ENCODE results near the gene SLC1A3. TPM values are rescaled to one million over a fixed set of nuclear protein-coding genes. Genes with fewer than 3 reads are reported as not detected.
"Not testable (repeated sequence)": the region's sequence is repeated elsewhere in the genome, so short reads cannot be mapped to it uniquely, and the experiment has no call there.

Gene SLC1A3
- total RNA-seq, 2 experiments from 2014 or later: 0.16 TPM

DNA sequence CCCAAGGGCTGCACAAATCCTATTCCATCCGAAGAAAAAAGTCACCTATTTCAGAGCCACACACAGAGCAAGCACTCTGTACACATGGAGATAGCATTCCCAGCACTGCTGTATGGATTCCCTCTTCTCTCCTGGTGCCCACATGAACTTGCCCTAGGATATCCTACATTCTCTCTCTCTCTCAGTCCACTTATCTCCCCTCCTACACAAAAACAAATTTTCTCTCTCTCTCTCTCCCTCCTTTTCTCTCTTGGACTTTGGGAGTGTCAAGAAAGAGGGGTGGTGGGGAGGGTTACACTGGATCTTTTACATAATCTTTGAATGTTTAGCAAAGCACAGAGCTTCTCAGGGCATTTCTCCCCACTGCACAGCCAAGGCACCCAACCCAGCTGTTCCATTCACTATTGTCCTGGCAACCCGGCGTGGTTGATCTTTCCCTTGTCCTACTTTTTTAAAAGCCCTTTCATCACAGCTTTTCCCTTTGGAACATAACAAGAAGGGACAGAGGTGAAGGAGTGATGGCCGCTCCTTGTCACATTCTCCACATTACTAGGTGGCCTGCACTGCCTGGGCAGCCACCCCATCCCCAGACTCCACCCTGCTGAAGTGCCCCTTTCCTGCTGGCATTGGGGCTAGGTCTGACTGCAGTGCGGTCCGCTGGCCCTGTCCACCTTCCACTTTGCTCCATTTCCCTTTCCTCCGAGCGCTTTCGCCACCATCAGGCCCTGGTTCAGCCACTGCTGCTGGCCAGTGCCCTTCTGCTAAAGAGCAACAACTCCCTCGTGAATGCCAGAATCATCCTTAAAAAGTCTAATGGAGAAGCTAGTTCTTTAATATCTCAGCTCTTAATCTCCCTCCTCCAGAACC lies 22.2 kb upstream of the SLC1A3 start:
- ATAC-seq: no peak
- Mint-ChIP-seq H3K27me3 (peaks cover 14% of the 10 kb centered on the region), H3K27ac (no peak overlapping the region), H3K9me3 (ENCODE audit: low read depth) (no peaks in the 10 kb centered on the region), H3K4me3 (no peak overlapping the region), H3K36me3 (ENCODE audit: low read depth) (no peaks in the 10 kb centered on the region), H3K4me1 (no peaks in the 10 kb centered on the region)
- intact Hi-C loops (cut with DNase I, micrococcal nuclease): no loop called here
- ChIA-PET POLR2A (no interaction called here), CTCF (interaction anchor here (0.7 kb wide), 2 partner anchors 44 to 599 kb away, joined by 3 to 4 read pairs; no protein-coding TSS in a partner anchor)
- no peak for DNase-seq

GRCh38 chr5:36585701-36586100 lies 20.7 kb upstream of the SLC1A3 start:
- Mint-ChIP-seq H3K4me3 (no peak overlapping the region), H3K9me3 (ENCODE audit: low read depth) (no peaks in the 10 kb centered on the region), H3K27me3 (peaks cover 12% of the 10 kb centered on the region), H3K36me3 (ENCODE audit: low read depth) (no peaks in the 10 kb centered on the region), H3K4me1 (no peaks in the 10 kb centered on the region), H3K27ac (no peak overlapping the region)
- ChIA-PET POLR2A (no interaction called here), CTCF (interaction anchor here (0.6 kb wide), 1 partner anchor 430 kb away, joined by 3 read pairs; no protein-coding TSS in a partner anchor)
- DNase-seq: no peak
- no peak for ATAC-seq
- intact Hi-C loops (cut with DNase I, micrococcal nuclease): no loop called here

GRCh38 chr5:36587354-36587753 lies 19.1 kb upstream of the SLC1A3 start:
- Mint-ChIP-seq H3K4me1 (no peaks in the 10 kb centered on the region), H3K27me3 (peaks cover 10% of the 10 kb centered on the region), H3K36me3 (ENCODE audit: low read depth) (no peaks in the 10 kb centered on the region), H3K4me3 (no peak overlapping the region), H3K27ac (no peak overlapping the region), H3K9me3 (ENCODE audit: low read depth) (no peaks in the 10 kb centered on the region)
- no peak for DNase-seq
- POLR2A ChIA-PET: no interaction called here
- intact Hi-C loops (cut with DNase I, micrococcal nuclease): no loop called here
- CTCF ChIA-PET: interaction anchor here (1.0 kb wide), 1 partner anchor 9 kb away, joined by 3 read pairs; no protein-coding TSS in a partner anchor
- ATAC-seq: no peak

GRCh38 chr5:36589735-36590134 lies 16.7 kb upstream of the SLC1A3 start:
- ATAC-seq; H3K36me3 Mint-ChIP-seq (ENCODE audit: low read depth); H3K4me3 Mint-ChIP-seq; DNase-seq; H3K27ac Mint-ChIP-seq; intact Hi-C loops (cut with DNase I, micrococcal nuclease); H3K4me1 Mint-ChIP-seq; H3K27me3 Mint-ChIP-seq; H3K9me3 Mint-ChIP-seq (ENCODE audit: low read depth): not testable (repeated sequence)
- POLR2A ChIA-PET: interaction anchor here (0.9 kb wide), 1 partner anchor 98 kb away, joined by 4 read pairs; no protein-coding TSS in a partner anchor
- CTCF ChIA-PET: interaction anchor here (1.2 kb wide), 1 partner anchor 18 kb away, joined by 3 read pairs; no protein-coding TSS in a partner anchor

- CTCF ChIA-PET: interaction anchor here (0.7 to 1.2 kb wide), 2 partner anchors 8 to 17 kb away, joined by 3 read pairs; no protein-coding TSS in a partner anchor
- Mint-ChIP-seq H3K27me3 (peaks cover 4% of the 10 kb centered on the region), H3K4me1 (no peaks in the 10 kb centered on the region), H3K9me3 (ENCODE audit: low read depth) (no peaks in the 10 kb centered on the region), H3K4me3 (no peak overlapping the region), H3K27ac (no peak overlapping the region), H3K36me3 (ENCODE audit: low read depth) (no peaks in the 10 kb centered on the region)
- intact Hi-C loops (cut with DNase I, micrococcal nuclease): no loop called here
- ATAC-seq: no peak
- POLR2A ChIA-PET: no interaction called here
- no peak for DNase-seq
Measured at GRCh38 chr5:36590513-36591286, 15.7 kb upstream of the SLC1A3 start.

DNA sequence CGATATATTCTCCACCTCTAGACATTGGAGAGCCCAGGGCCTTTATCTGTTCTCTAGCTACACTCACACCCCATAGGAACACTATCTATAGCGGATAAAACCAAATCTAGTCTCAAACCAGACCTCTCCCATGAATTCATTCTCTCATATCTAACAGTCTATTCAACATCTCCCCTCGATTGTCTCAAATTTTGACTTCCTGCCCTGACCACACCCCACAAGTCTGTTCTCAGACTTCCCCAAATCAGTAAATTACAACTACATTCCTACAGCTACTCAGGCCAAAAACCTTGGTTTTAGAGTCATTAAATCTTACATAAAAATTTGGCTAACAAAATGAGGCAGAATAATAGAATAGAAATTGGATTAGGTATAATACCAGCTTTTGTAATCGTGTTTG lies 12.5 kb upstream of the SLC1A3 start:
- no peak for ATAC-seq
- no peak overlapping the region for H3K4me3 Mint-ChIP-seq
- POLR2A ChIA-PET: no interaction called here

DNA sequence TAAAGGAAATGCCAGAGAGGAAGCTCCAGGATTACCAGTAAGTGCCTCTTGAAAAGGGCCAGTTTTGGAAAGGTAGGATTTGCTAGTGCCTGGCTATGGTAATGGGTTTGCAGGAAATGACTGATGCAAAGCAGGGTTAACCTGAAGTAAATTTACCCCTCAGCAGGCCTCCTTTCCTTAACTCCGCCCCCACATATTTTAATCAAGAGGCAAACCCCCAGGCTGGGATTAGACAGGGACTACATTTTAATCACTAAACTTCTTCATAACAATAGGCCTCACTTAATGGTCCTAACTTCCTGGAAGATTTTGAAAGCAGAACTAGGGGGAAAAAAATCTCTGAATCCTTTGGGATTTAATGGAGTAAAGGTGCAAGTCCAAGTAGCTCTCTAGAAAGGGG lies 10.2 kb upstream of the SLC1A3 start:
- no peak overlapping the region for H3K4me3 Mint-ChIP-seq

More for the DNA sequence above, 12.5 kb upstream of the SLC1A3 start:
- no peaks in the 10 kb centered on the region for H3K36me3 Mint-ChIP-seq (ENCODE audit: low read depth)
- H3K27me3 Mint-ChIP-seq: no peaks in the 10 kb centered on the region
- no peak for DNase-seq
- H3K4me1 Mint-ChIP-seq: no peaks in the 10 kb centered on the region
- no peak overlapping the region for H3K27ac Mint-ChIP-seq
- no peaks in the 10 kb centered on the region for H3K9me3 Mint-ChIP-seq (ENCODE audit: low read depth)
- CTCF ChIA-PET: interaction anchor here (1.5 kb wide), 1 partner anchor 97 kb away, joined by 5 read pairs; no protein-coding TSS in a partner anchor
- intact Hi-C loops (cut with DNase I, micrococcal nuclease): no loop called here

DNA sequence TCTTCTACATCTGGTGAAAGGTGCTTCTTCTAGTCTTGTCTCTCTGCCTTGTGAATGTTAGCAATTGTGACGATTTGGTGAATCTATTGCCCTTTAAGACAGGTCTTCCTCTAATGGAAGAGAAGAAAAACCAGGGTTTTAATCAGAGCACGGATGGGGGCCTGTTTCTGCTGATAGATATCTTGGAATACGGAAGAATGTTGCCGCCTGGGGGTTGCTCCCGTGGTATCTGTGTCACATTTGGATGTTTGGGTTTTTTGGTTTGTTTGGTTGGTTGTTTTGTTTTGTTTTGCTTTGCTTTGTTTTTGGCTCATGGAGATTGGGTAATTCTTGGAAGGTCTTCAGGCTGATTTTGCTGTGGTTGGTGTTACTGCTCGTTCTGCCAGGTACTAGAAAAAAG lies 9.7 kb upstream of the SLC1A3 start:
- H3K27ac Mint-ChIP-seq: no peak overlapping the region
- CTCF ChIA-PET: no interaction called here
- ATAC-seq: no peak
- POLR2A ChIA-PET: no interaction called here
- no peaks in the 10 kb centered on the region for H3K9me3 Mint-ChIP-seq (ENCODE audit: low read depth)
- DNase-seq: no peak
- H3K4me3 Mint-ChIP-seq: no peak overlapping the region
- H3K4me1 Mint-ChIP-seq: no peaks in the 10 kb centered on the region
- no peaks in the 10 kb centered on the region for H3K36me3 Mint-ChIP-seq (ENCODE audit: low read depth)
- intact Hi-C loops (cut with DNase I, micrococcal nuclease): no loop called here
- H3K27me3 Mint-ChIP-seq: peaks cover 2% of the 10 kb centered on the region

More for the DNA sequence above, 10.2 kb upstream of the SLC1A3 start:
- H3K9me3 Mint-ChIP-seq (ENCODE audit: low read depth): no peaks in the 10 kb centered on the region
- ChIA-PET CTCF (no interaction called here), POLR2A (no interaction called here)
- H3K27ac Mint-ChIP-seq: no peak overlapping the region
- no peaks in the 10 kb centered on the region for H3K4me1 Mint-ChIP-seq
- peaks cover 1% of the 10 kb centered on the region for H3K27me3 Mint-ChIP-seq
- no peak for ATAC-seq
- H3K36me3 Mint-ChIP-seq (ENCODE audit: low read depth): no peaks in the 10 kb centered on the region
- intact Hi-C loops (cut with DNase I, micrococcal nuclease): no loop called here
- no peak for DNase-seq

DNA sequence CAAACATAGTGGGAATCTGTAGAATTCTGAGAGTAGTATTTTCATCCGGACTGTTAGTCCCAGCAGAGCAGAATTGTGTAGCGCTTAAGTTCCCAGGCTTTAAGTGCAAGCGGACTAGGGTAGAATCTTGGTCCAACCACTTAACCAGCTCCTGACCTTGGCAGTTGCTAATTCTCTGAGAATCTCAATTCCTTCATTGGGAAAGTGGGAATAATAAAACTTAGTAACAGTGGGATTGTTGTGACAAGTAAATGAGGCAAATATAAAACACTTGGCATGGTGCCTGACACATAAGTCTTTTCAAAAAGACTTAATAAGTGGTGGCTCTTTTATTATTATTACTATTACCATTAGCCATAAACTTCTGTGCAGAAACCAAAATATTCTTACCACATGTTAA lies 8.4 kb upstream of the SLC1A3 start:
- ATAC-seq: no peak
- Mint-ChIP-seq H3K27ac (no peak overlapping the region), H3K4me3 (no peak overlapping the region), H3K9me3 (ENCODE audit: low read depth) (no peaks in the 10 kb centered on the region), H3K4me1 (no peaks in the 10 kb centered on the region), H3K36me3 (ENCODE audit: low read depth) (no peaks in the 10 kb centered on the region), H3K27me3 (peaks cover 2% of the 10 kb centered on the region)
- DNase-seq: no peak
- intact Hi-C loops (cut with DNase I, micrococcal nuclease): no loop called here
- ChIA-PET CTCF (interaction anchor here (0.6 kb wide), 1 partner anchor 66 kb away, joined by 4 read pairs; no protein-coding TSS in a partner anchor), POLR2A (no interaction called here)

DNA sequence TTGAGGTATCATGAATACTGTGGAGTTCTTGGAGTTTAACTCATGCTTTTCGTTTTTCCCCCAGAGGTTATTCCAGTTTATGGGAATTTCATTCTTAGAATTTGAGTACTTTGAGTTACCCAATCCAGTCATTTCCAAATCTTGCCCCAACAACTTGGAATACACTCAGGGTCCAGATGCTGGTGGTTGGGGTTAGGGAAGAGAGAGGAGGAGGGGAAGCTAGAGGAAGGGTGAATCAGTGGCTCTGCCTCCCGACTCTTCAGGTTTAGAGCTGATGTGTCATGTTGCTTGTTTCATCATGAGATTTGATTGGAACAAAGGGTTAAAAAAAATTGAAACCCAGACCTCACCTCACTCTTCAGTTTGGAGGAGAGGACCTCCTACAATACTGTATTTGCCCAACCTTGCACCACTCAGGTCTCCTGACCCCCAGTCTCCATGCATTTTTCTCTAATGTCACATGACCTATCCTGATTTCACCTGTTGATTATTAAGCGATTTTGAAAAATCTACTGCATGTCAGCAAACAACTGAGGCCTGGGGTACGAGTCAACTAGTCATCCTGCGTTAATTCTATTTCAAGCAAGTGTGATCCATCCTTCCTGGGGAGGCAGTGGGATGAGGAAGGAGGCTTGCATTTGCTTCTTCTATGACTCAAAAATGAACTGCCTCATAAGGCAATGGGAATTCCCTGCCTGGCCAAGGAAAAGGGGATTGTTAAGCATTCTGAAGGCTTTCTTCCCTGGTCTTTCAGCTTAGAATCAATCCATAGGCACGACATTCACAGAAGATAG lies 6.2 kb upstream of the SLC1A3 start:
- no peak for DNase-seq
- Mint-ChIP-seq H3K27me3 (peaks cover 11% of the 10 kb centered on the region), H3K4me3 (no peak overlapping the region), H3K4me1 (no peaks in the 10 kb centered on the region), H3K9me3 (ENCODE audit: low read depth) (no peaks in the 10 kb centered on the region), H3K36me3 (ENCODE audit: low read depth) (no peaks in the 10 kb centered on the region), H3K27ac (no peak overlapping the region)
- CTCF ChIA-PET: no interaction called here
- no peak for ATAC-seq
- intact Hi-C loops (cut with DNase I, micrococcal nuclease): no loop called here
- POLR2A ChIA-PET: no interaction called here

DNA sequence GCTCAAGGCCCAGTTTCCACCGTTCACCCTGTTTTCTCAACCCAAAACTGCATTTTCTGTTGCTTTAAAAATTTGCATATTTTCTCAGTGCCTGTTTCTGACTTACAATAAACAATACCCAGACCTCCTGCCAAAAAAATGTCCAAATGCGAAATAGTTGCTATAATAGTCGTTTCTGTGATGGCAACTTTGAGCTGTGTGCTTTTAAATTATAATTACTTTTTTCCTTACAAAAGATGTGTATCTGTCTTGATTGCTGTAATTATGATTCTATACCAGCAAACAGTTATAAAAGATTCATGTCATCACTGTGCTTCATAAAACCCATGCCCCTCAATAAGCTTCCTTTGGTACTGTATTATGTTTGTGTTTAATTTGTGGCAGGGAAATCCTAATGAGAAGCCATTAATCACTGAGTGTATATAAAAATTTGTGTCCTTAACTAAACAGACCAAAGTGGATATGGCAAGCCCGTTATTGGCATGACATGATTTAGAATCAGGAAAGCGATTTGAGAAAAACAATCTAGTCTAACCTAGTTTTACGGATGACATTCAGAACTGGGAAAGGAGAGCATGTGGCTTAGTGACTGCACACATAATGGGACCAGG lies 5.4 kb upstream of the SLC1A3 start:
- Mint-ChIP-seq H3K27ac (no peak overlapping the region), H3K4me1 (peaks cover 4% of the 10 kb centered on the region), H3K9me3 (ENCODE audit: low read depth) (no peaks in the 10 kb centered on the region), H3K36me3 (ENCODE audit: low read depth) (no peaks in the 10 kb centered on the region), H3K27me3 (peaks cover 17% of the 10 kb centered on the region), H3K4me3 (no peak overlapping the region)
- ATAC-seq (no peak), DNase-seq (no peak)
- ChIA-PET POLR2A (no interaction called here), CTCF (no interaction called here)
- intact Hi-C loops (cut with DNase I, micrococcal nuclease): no loop called here
